HFFc6 (cell line): ENCODE measurements around the gene CRX. TPM values are rescaled to one million over a fixed set of nuclear protein-coding genes. Genes with fewer than 3 reads are reported as not detected.

ENCODE experiments used
- DNase-seq: peaks from one replicate; pipeline ENCODE4 v3.0.0-alpha.2; 2018
- H3K27ac Mint-ChIP-seq: 2 replicates; pipeline ENCODE4 v1.8.0; 2020; ENCODE audit warnings: mild to moderate bottlenecking, mixed read lengths
- H3K27me3 Mint-ChIP-seq: 2 replicates; pipeline ENCODE4 v1.8.0; 2021; ENCODE audit warnings: mild to moderate bottlenecking, moderate library complexity, mixed read lengths; ENCODE audit not compliant: insufficient read depth
- H3K36me3 Mint-ChIP-seq: 2 replicates; pipeline ENCODE4 v1.8.0; 2021; ENCODE audit warnings: low read depth, mixed read lengths
- H3K4me1 Mint-ChIP-seq: 2 replicates; pipeline ENCODE4 v1.8.0; 2020; ENCODE audit warnings: low read depth, mixed read lengths
- H3K4me3 Mint-ChIP-seq: 2 replicates; pipeline ENCODE4 v1.8.0; 2020; ENCODE audit warnings: mild to moderate bottlenecking, moderate library complexity, mixed read lengths
- H3K9me3 Mint-ChIP-seq: 2 replicates; pipeline ENCODE4 v1.8.0; 2020; ENCODE audit warnings: mild to moderate bottlenecking, mixed read lengths
- total RNA-seq, 6 experiments: library from RNA; stranded (reverse); fragmentation: NEBNext Ultra II Directional; extraction: Animal tissue kit (Norgen Biotek cat#: 25700); gene quantifications; 2 replicates in 1 of 6; 3 replicates in 5 of 6; pipeline ENCODE4 v1.2.3, GENCODE V29; 2021
- TF ChIP-seq, protein P1 (sequence below): fragments of 200-600 bp; sonication (generic); IDR thresholded peaks from 2 replicates; pipeline ENCODE4 v1.5.0; 2021; ENCODE audit warnings: antibody characterized with exemption, mild to moderate bottlenecking

Gene CRX
- total RNA-seq, 6 experiments from 2014 or later = not detected

DNA sequence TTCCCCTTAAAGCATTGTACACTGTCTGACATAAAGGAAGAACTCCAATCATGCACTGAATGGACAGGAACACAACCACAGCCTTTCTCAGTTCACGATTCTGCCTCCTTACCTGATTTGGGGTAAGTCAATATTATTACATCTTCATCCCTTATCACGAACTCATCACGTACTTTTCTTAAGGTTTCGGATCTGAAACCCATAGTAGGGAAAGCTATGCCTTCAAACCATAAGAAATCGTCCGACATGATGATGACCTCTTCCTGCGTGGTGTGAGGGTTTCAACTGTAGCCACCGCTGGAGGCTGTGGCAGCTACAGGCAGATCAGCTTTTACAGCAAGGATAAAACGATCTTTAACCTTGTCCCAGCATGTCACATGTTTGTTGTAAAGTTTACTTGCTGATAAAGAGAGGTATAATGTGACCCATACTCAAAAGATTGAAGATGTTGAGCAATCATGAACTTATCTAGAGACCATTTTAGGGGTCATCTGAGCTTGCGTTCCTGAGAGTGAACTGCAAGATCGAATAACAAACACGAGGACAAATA is 64.3 kb downstream of the CRX start, which contains the start of gene SULT2A1:
Gene SULT2A1 (minus strand): TSS at position 306 of the 550 bp plus-strand sequence. CDS start 58 bp downstream, at position 248.
- TF ChIP-seq, protein P1, sequence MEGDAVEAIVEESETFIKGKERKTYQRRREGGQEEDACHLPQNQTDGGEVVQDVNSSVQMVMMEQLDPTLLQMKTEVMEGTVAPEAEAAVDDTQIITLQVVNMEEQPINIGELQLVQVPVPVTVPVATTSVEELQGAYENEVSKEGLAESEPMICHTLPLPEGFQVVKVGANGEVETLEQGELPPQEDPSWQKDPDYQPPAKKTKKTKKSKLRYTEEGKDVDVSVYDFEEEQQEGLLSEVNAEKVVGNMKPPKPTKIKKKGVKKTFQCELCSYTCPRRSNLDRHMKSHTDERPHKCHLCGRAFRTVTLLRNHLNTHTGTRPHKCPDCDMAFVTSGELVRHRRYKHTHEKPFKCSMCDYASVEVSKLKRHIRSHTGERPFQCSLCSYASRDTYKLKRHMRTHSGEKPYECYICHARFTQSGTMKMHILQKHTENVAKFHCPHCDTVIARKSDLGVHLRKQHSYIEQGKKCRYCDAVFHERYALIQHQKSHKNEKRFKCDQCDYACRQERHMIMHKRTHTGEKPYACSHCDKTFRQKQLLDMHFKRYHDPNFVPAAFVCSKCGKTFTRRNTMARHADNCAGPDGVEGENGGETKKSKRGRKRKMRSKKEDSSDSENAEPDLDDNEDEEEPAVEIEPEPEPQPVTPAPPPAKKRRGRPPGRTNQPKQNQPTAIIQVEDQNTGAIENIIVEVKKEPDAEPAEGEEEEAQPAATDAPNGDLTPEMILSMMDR = no peak
- Mint-ChIP-seq H3K27me3 (peaks cover 13% of the 10 kb centered on the region), H3K4me3 (no peak within 1 kb of the TSS), H3K4me1 (no peaks in the 10 kb centered on the region), H3K36me3 (no peaks in the 10 kb centered on the region), H3K9me3 (no peaks in the 10 kb centered on the region), H3K27ac (no peak within 1 kb of the TSS)
- DNase-seq = no peak

DNA sequence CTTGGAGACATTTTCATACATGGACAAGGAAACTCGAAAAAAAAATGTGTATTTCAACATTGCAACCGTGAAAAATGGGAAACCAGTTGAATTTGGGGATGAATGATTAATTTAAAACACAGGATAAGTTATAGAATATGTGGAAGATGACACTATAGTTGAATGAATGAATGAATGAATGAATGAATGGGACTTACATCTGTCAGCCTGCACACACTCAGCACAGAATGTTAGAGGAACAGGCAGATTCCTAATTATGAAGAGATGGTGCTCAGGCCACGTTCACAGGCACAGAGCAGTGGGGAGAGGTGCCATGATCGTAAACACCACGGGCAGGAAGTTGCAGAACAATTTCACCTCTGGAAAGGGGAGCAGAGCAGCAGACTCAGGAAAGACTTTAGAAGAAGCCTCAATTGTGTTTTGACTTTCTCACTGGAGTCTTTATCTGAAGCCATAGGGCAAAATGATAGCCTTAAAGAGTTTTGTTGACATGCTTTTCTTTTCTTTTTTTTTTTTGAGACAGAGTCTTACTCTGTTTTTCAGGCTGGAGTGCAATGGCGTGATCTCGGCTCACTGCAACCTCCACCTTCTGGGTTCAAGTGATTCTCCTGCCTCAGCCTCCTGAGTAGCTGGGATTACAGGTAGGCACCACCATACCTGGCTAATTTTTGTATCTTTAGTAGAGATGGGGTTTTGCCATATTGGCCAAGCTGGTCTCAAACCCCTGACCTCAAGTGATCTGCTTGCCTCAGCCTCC is 69.3 kb downstream of the CRX start:
- TF ChIP-seq, protein P1 = no peak
- H3K4me1 Mint-ChIP-seq = no peaks in the 10 kb centered on the region
- peaks cover 6% of the 10 kb centered on the region for H3K27me3 Mint-ChIP-seq
- no peak for DNase-seq
- no peak overlapping the region for H3K4me3 Mint-ChIP-seq
- peaks cover 7% of the 10 kb centered on the region for H3K9me3 Mint-ChIP-seq
- H3K27ac Mint-ChIP-seq = no peak overlapping the region
- no peaks in the 10 kb centered on the region for H3K36me3 Mint-ChIP-seq

DNA sequence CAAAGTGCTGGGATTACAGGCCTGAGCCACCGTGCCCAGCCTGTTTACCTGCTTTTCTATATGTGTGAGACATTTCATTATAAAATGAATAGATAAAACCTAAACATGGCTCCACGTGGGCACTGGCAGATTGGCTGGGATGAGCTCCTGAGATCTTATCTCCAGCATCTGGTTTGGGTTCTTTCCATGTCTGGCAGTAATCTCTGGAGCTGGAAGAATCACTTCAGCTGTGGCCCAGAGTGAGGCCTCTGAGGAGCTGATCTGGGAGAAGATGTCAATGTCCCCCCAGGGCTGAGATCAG is 69.8 kb downstream of the CRX start:
- Mint-ChIP-seq H3K36me3 (no peaks in the 10 kb centered on the region), H3K9me3 (peaks cover 11% of the 10 kb centered on the region), H3K4me1 (no peaks in the 10 kb centered on the region), H3K4me3 (no peak overlapping the region), H3K27me3 (peaks cover 6% of the 10 kb centered on the region; the same call in 1 of the 2 replicates), H3K27ac (no peak overlapping the region)
- no peak for DNase-seq
- TF ChIP-seq, protein P1 = no peak

DNA sequence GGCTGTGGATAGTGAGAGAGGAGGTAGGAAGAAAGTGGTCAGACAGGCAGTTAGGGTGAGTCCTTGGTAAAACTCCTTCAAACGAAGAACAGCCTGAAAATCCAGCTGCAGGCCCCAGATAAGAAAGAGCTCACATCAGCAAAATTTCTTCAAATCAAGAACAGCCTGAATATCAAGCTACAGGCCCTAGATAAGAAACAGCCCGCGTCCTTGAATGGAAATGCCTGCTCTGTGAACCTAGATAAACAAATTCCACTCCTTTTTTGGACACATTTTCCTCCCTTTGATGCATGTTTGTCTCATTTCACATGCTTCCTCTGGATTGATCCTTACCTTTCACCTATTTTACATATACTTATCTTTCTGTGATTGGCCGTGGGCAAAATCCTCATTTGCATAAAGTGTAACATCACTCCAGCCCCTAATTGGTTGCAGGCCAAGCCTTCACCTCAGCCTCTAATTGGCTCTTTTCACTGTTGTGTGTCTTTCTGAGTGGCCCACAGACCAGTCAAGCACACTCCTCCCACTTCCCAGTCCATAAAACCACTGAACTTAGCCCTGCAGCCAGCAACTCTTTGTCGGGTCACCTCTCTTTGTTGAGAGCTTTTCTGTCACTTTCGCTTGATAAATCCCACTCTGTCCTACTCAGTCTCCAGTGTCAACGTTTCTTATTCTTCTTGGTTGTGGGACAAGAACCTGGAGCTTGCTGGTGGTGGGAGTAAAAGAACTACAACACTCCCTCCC is 70.4 kb downstream of the CRX start:
- Mint-ChIP-seq H3K9me3 (peaks cover 11% of the 10 kb centered on the region), H3K36me3 (no peaks in the 10 kb centered on the region), H3K4me3 (no peak overlapping the region), H3K27me3 (peaks cover 6% of the 10 kb centered on the region; the same call in 1 of the 2 replicates), H3K4me1 (no peaks in the 10 kb centered on the region), H3K27ac (no peak overlapping the region)
- TF ChIP-seq, protein P1 = no peak
- DNase-seq = peak; percentile 15

Other genes starting within 250 kb of the CRX start
- gene ZNF541, start 248.8 kb upstream of the CRX start, total RNA-seq = under 1 TPM in 1 of 6 experiments, not detected in 5; 0.26 TPM
- 10 to 100 TPM; 11.8 to 16.7 (median 15.5) TPM for gene BICRA, start 212.8 kb upstream of the CRX start, total RNA-seq
- 100 to 1,000 TPM; 321 to 395 (median 334) TPM for gene EHD2, start 108.5 kb upstream of the CRX start, total RNA-seq
- gene NOP53, start 76.4 kb upstream of the CRX start, total RNA-seq = 100 to 1,000 TPM in 4 of 6 experiments, 10 to 100 TPM in 2; 72.7 to 113 (median 106) TPM
- gene SELENOW, start 43.2 kb upstream of the CRX start, total RNA-seq = 100 to 1,000 TPM; 214 to 245 (median 224) TPM
- not detected for gene TPRX1, start 17.4 kb upstream of the CRX start, total RNA-seq
- not detected for gene TPRX2, start 37.3 kb downstream of the CRX start, total RNA-seq
- not detected for gene SULT2A1, start 64.4 kb downstream of the CRX start, total RNA-seq
- gene BSPH1, start 170.2 kb downstream of the CRX start, total RNA-seq = not detected
- not detected for gene ELSPBP1, start 172.7 kb downstream of the CRX start, total RNA-seq
- not detected for gene CABP5, start 222.1 kb downstream of the CRX start, total RNA-seq